Endometrium (tissue), 2 donors: Measurements from ENCODE around the gene TFF1.
"Not testable (repeated sequence)": the region's sequence is repeated elsewhere in the genome, so short reads cannot be mapped to it uniquely, and the experiment has no call there.

Experiments
- FAIRE-seq: peaks from 2 replicates; lab custom pipeline; 2012; peaks lifted over from hg19 to GRCh38; lab: Jason Lieb, UNC
- donor health status: control.
- donor health status: control.

TFF1 gene

DNA sequence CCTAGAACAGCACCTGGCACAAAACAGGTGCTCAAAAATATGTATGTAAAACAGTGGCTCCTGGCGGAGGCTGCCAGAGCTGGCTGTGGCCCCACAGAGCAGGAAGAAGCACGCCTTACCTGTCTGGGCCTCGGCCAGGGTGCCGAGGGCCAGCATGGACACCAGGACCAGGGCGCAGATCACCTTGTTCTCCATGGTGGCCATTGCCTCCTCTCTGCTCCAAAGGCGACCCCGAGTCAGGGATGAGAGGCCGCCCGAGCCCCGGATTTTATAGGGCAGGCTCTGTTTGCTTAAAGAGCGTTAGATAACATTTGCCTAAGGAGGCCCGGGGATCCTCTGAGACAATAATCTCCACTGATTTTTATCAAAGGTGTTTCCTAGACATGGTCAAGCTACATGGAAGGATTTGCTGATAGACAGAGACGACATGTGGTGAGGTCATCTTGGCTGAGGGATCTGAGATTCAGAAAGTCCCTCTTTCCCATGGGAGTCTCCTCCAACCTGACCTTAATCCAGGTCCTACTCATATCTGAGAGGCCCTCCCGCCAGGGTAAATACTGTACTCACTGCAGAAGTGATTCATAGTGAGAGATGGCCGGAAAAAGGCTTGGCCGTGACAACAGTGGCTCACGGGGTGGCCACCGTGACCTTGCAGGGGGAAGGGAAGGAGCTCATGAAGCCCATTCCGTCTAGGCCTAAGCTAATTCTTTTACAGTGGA is at the start of gene TFF1:
Gene TFF1, minus strand, starts transcription at position 244 of the 719 bp plus-strand sequence. Its CDS starts 40 bp downstream, at position 204.
- no peak for FAIRE-seq

DNA sequence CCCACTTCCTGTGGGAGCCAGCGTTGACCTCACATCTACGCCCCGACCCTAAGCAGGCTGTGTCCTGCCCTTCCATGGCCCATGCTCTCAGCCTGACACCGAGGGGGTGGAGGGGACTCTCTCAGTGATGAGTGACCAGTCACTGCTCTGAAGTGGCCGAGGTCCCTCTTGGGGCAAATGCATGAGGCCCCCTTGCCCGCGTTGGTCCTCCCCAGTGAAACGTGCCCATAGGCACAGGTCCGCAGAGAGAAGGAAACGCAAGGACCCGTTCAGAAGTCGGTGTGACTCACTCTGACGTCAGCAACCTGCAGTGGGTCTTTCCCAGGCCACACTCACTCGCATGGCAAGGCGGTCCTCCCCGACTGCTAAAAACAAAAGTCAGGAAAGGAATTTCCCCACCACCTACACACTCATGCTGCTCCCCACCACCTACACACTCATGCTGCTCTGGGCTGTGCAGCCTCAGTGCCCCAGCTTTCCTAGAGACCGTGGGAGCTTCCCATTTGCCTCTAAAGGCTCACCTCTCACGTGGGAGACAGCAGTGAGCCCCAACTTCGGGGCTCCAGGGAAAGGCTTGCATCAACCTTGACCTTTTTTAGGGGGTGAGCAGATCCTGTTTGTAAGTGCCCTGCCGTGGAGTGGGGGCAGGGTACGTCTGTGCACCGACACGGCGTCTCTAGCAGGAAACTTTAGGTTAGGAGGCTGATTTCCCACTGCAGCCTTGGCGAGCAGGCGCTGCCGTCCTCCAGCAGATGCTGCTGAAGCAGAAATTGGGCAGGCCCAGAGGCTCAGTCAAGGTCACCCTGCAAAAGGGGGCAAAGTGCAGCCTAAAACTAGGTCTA is 48.8 kb upstream of the TFF1 start:
- FAIRE-seq = no peak

- FAIRE-seq = no peak
Observed at GRCh38 chr21:42414553-42414927, 48.2 kb upstream of the TFF1 start.

- no peak for FAIRE-seq
Observed at GRCh38 chr21:42414066-42414465, 47.7 kb upstream of the TFF1 start.

DNA sequence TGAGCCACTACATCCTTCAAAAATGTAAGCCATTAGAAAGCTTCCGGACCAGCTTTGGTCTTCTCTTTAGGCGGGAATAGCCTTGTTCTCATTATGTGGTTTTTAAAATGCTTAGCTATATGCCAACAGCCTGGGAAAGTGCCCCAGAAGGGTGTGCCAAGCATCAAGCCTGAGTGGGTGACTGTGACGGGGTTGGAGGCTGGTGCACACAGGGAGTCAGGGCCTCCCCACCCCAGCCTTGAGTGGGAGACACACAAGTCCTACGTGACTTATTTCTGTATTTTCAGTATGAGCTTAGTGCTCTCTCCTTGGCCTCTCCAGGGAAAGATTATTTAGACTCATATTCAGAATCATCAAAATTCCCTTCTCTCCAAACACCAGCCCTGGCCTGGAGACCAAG is 47.2 kb upstream of the TFF1 start:
- no peak for FAIRE-seq

- no peak for FAIRE-seq
Observed at GRCh38 chr21:42413093-42413492, 46.8 kb upstream of the TFF1 start.

- no peak for FAIRE-seq
Observed at GRCh38 chr21:42412636-42412933, 46.2 kb upstream of the TFF1 start.

DNA sequence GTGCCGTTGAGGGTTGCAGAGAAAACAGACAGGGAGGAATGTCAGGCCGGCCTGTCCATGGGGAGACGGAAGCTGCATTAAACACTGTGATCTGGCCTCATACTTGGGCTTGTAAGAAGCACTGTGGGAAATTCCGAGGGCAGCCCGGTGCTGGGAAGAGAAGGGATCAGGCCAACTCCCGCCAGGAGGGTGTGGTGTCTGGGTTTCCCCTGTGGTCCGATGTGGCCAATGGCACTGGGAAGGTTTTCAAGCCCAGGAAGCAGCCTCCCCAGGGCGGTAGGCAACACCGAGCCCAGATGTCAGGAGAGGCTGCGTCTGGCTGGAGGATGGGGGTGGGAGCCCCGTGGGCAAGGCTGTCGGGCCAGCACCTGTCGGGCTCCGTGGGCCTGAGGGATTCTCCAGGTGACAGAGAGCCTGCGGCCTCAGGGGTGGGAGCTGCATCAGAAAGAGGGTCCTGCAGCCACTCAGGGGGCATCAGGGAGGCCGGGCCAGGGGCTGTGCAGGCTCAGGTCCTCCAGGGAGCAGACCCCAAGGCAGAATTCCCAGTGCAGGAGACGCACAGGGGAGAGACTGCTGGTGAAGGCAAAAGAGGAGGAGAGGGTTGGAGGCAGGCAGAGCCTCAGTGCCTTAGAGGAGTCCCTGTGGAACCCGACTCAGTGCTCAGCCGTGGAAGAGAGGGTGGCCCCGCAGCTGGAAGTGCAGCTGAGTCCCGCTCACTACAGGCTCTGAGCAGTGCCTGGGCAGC is 45.7 kb upstream of the TFF1 start:
- FAIRE-seq = no peak

- FAIRE-seq = no peak
Observed at GRCh38 chr21:42411197-42411869, 45.0 kb upstream of the TFF1 start.

DNA sequence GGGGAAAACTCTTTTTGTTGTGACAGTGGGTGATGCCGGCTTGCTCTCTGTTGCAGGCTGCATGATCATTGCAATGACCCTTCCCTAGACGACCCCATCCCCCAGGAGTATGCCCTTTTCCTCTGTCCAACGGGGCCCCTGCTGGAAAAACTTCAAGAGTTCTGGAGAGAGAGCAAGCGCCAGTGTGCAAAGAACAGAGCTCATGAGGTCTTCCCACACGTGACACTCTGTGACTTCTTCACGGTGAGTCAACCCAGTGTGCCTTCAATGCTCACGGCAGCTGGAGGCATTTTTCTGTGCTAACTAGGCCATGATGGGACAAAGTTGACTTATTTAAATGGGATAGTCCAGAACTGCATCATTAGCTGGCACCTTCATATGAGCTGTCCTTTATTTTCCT is 43.0 kb upstream of the TFF1 start:
- no peak for FAIRE-seq

DNA sequence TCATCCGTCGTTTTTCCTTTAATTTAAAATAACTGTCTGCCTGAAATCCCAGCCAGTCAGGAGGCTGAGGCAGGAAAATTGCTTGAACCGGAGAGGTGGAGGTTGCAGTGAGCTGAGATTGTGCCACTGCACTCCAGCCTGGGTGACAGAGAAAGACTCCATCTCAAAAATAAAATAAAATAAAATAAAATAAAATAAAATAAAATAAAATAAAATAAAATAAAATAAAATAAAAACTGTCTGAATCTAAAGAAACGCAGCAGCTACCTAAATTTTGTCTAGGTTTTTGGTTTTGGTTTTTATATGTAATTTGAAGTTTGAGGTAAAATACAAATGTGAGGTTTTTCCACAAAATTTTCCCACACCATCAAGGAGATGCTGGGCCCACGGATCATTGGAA is 42.4 kb upstream of the TFF1 start:
- not testable (repeated sequence) for FAIRE-seq

- no peak for FAIRE-seq
Observed at GRCh38 chr21:42407476-42407875, 41.1 kb upstream of the TFF1 start.

GRCh38 chr21:42406866-42407265 is 40.5 kb upstream of the TFF1 start:
- no peak for FAIRE-seq

DNA sequence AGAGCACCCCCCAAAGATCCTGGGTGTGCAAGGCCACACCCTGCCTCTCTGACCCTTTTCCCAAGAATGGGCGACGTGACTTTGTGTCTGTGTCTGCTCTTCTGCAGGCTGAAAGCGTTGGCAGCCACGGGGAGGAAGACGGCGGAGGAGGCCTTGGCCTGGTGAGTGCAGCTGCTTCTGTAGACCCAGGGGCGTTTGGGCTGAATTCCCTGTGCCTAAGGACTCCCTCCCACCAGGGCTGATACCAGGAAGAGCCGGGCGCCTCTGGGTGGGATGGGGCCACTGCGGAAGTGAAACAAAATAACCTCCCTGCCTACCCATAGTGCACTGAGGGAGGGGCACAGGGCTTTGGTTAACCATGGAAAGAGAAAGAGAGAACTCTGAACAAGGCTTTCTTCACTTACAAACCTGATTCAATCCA is 39.9 kb upstream of the TFF1 start:
- no peak for FAIRE-seq

DNA sequence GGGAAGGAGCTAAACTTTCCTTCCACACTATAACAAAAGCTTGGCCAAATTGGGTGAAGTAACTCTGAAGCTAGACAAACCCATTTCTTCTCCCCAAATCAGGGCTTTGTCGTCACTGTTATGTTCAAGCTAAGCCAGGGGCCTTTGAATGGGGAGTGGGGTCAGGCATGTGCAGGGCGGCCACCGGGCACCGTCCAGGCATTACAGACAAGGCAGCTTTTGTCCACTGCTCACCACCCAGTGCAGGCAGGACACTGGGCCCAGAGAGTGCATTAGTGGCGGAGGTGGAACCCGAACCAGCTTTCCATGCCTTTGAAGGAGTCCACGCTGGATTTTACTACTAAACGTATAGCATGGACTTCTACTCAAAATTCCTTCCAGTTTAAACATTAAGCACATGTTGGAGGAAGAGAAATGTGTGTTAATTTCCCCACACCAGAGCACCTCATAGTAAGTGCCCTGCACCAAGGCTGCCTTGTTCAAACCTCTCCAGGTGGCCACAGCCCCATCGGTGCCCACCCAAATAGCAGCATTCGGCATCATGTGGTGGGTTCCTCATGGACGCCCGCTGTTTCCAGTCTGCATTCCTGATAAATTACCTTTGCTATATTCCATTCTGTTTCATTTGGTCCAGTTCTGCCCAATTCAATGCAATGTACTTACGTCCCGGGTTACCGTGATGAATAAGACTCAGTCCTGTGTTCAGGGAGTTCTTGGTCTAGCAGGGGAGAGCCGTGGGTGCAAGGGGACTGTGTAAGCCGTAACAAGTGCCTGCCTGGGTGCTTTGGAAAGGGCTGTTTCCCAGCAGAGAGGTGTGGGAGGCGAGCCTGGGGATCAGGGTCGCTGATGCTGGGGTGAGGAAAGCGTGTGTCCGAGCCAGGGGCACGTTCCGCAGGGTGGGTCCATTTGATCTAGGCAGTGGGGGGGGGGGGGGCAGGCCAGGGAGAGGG is 39.0 kb upstream of the TFF1 start:
- FAIRE-seq = no peak

DNA sequence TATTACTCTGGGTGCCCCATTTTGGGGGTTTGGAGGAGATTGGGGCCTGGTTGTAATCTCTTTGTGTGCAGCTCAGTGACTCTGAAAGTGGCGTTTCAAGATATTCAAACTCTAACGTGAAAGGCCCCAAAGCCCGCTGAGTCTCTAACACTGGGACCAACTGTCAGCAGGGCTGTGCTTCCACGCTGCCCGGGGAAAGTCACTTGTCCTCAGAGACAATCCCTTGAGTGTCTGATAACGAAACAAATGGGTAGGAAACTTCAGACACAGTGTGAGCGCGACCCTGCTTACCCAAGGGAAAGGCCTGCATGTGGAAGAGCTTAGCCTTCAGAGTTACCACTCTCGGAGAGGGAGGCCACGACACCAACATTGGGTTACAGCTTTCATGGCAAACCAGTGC is 38.2 kb upstream of the TFF1 start:
- no peak for FAIRE-seq

- FAIRE-seq = no peak
Observed at GRCh38 chr21:42403611-42404231, 37.4 kb upstream of the TFF1 start, which contains the start of gene UBASH3A. TSS of gene UBASH3A (plus strand) at chr21:42403902. CDS start at chr21:42403946, 44 bp downstream.

DNA sequence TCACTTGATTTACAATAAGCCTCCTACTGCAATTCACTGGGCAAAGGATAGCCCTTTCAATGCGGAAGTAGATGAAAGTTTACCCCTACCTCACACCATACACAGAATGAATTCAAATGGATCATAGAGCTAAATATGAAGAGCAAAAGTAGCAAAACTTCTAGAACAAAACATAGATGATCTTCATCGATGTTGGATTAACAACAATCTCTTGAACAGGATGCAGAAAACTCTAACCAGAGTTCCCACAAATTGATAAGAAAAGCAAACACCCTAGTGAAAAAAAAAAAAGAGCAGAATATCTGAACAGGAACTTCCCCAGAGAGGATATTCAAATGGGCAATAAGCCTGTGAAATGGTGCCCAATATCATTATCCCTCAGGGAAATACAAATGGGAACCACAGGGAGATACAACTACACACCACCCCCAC is 35.5 kb upstream of the TFF1 start:
- FAIRE-seq = no peak

GRCh38 chr21:42401154-42401553 is 34.8 kb upstream of the TFF1 start:
- no peak for FAIRE-seq

DNA sequence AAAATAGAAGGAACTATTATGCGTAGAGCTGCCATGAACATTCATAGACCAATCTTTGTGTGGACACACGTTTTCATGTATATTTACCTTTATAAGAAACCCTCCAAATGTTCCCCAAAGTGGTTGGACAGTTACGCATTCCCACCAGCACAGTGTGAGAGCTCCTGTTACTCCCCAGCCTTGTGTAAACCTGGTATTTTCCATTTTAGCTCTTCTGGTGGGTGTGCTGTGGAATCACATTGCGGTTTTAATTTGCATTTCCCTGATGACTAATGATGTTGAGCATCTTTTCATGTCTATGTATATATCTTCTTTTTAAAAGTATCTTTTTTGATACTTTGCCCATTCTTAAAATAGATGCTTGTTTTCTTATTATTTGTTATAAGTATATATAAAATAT is 34.2 kb upstream of the TFF1 start:
- FAIRE-seq = no peak
